Limb (tissue), 2 donors: Measurements from ENCODE around the gene IGF2R.
"Not testable (repeated sequence)": the region's sequence is repeated elsewhere in the genome, so short reads cannot be mapped to it uniquely, and the experiment has no call there.

ENCODE experiments used
- DNase-seq, 2 donors: peaks; one replicate each; pipeline ENCODE4 v3.0.0-alpha.2; 2016; ENCODE audit errors: extremely low spot score in 2 of 2

The IGF2R gene

DNA sequence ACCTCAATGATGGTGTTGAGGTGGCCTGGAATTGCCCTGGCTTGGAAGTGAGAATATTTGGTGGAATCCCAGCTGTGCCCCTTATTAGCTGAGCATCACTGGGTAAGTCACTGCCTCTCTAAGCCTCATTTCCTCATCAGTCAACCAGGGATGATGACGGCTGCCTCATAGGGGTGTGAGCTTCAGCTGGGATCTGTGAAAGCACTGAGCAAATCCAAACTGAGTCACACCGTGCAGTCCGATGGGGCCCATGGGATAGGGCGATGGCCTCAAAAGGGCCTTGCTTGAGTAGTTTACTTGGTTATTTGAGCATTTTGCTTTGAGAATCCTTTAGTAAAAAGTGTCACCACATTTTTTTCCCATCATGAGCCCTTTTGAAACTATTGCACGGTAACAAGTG lies 153.9 kb downstream of the IGF2R start:
- DNase-seq, result no peak

DNA sequence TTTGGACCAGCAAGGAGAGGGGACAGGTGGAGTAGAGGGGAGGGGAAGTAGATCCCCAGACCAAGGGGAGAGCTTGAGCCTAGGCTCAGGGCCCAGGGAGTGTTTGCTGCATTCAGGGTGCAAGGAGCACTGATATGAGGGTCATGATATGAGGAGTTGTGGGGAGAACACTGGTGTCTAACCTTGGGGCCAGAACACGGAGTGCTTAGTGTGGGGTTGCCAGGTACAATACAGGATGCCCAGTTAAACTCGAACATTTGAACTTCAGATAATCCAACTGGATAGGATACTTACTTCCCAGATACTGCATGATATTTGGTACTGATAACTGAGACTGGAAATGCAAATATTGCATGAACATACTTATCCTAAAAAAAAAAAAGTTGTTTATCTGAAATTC lies 155.1 kb downstream of the IGF2R start:
- DNase-seq, result no peak

DNA sequence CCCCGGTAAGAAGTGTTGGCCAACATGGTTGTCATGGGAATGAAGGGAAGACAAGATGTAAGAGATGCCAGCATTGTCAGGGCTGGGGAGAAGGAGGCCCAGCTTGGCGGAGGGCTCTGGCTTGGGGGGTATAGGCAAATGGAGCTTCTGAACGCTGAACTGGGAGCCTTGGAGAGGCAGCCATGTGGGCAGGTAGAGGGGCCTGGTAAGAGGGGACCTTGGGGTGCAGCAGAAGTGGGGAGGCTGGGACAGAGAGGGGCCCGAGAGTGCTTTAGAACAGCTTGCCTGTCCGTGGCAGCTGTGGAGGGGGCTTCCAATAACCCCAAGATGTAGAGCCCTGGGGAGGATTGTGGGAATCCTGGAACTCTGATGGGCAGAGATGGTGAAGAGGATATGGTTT lies 155.7 kb downstream of the IGF2R start:
- DNase-seq, result no peak

DNA sequence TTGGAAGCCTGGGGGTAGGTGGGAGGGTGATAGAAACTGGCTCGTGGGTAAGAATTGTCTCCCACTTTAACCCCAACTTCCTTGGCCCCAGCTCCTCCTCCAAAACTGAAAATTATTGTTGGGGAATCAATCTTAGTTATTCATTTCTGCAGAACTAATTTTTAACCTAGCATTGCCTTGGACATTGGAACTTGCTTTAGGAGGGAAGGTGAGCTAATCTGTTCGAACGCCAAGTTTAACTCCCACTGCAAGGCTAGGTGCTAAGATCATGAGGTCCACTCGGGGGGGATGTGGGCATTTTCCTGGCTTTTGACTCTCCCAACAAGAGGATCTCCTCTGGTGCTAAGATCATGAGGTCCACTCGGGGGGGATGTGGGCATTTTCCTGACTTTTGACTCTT lies 156.2 kb downstream of the IGF2R start:
- not testable (repeated sequence) for DNase-seq

DNA sequence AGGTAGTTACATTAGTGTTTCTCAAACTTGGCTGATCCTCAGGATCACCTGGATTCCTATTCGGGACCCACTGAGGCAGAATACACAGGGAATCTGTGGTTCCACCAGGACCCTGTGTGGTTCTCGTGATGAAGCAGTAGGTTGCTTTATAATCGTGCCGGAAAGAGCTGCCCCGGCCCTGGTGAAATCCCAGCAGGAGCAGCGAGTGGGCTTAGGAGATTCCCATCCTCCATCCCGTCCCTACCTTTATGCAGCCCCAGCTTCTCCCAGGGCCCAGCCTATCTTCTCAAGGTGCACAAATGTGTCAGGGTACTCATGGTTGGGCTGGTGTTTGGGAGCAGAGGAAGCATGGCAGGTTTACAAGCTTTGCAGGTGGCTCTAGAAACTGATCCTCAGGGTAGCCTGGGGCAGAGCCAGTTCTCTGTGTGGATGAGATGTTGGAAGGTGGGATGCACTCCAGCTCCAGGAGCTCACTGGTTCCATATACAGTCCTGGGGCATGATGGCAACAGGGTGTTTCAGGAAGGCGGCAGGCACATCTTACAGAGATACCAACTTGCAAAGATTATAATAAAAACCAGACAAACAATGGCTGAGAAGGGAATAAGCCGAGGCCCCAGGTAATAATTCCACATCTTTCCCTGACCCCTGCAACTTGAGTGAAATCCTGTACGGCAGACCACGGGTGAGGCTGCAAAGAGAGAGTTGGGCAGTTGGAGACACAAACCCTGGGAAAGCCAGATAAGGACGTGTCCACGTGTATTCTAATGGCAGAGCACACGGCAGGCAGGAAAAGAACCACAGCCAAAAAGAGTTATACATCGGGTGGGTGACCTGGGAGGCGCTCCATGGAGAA lies 158.6 kb downstream of the IGF2R start:
- DNase-seq, result no peak

DNA sequence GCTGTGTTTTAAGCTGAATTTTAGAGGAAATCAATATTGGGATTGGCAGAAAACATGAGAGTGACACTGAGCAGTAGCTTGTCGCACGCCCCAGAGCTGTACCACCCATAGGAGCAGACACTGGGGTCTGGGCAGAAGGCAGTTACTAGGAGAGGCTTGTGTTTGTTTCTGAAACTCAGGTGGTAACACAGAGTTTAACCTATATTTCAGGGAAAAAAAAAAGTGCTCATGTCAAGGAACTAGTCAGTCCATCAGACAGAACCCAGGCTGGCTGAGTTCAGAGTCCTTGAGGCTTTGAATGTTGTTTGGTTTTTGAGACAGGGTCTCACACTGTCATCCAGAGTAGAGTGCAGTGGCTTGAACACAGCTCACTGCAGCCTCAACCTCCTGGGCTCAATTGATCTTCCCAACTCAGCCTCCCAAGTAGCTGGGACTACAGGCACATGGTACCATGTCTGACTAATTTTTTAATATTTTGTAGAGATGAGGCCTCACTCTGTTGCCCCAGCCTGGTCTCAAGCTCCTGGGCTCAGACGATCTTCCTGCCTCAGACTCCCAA lies 159.3 kb downstream of the IGF2R start:
- DNase-seq, result no peak

DNA sequence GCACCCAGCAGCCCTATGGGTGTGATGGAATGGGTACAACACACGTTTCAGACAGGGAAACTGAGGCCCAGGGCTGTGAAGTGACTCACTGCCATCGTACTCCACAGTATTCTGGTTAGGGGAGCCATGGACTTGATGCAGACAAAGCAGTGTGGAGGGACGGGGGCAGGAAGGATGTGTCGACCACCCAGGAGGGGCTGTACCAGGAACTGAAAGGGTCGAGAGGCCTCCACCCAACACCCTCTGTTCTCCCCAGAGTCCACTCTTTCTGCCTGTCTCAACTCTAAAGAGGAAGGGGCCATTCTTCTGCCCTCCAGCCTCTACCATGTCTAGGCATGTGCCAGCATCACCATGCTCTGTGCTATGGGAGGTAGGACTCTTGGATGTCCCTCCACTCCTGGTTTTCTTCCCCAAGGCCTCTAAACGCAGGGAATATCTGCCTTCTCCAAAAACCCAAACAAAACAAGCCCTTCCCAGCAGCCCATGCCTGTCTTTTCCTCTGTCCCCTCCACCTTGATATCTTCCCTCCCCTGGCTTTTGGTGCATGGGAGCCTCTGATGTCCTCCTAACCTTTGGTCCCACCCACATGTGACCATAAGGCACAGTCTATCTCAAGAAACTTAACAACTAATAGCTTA lies 160.1 kb downstream of the IGF2R start:
- DNase-seq, result no peak

DNA sequence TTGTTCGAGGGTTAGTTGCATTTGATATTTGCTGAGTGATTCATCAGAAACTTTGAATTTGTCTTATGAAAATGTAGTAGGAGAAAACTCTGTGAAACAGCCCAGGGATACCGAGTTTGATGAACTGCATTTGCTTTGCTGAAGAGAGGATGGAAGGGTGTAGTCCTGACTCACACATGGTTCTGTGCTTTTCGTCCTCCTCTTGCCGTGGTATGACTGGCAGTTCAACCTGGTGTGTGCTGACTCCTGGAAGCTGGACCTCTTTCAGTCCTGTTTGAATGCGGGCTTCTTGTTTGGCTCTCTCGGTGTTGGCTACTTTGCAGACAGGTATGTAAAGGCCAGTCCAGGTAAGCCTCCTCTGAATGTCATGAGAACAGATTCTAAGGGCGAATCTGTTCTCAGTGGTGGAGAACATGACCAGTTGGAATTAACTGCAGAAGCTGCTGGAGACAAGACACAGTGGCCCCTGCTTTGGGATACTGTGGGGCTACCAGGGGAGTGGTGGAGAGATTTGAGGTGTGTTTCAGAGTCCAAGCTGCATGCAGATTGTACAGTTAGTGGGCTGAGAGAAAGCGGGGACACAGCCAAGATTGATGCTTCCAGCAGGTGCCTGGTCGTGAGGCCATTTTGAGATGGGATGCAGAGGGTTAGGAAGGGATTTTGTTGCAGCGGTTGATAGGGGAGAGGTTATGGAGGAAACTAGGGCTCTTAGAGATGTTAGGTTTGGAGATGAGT lies 161.2 kb downstream of the IGF2R start:
- DNase-seq, result no peak

DNA sequence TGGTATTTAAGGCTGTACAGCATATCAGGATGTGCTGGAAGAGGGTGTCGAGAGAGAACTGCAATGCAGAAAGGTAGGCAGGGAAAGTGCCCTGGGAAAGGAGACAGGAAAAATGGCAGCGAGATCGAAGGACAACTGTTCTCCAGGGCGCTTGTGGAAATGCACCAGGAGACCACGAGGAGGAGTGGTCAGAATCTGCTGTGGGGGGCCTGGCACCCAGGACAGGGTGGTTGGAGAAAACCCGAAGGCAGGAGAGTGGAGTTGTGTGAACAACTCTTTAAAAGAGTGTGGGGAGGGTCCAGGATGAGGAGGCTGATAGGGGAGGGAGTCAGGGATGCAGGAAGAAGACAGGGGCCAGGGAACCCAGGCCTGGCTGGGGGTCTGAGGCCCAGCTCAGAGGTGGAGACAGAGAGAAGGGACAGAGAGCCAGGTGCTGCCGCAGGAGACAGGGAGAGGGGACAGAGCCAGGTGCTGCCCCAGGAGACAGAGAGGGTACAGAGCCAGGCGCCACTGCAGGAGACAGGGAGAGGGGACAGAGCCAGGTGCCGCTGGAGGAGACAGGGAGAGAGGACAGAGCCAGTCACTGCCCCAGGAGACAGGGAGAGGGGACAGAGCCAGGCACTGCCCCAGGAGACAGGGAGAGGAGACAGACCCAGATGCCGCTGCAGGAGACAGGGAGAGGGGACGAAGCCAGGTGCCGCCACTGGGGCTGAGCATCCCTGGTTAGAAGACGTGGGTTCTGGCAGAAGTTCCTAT lies 162.0 kb downstream of the IGF2R start:
- no peak for DNase-seq

DNA sequence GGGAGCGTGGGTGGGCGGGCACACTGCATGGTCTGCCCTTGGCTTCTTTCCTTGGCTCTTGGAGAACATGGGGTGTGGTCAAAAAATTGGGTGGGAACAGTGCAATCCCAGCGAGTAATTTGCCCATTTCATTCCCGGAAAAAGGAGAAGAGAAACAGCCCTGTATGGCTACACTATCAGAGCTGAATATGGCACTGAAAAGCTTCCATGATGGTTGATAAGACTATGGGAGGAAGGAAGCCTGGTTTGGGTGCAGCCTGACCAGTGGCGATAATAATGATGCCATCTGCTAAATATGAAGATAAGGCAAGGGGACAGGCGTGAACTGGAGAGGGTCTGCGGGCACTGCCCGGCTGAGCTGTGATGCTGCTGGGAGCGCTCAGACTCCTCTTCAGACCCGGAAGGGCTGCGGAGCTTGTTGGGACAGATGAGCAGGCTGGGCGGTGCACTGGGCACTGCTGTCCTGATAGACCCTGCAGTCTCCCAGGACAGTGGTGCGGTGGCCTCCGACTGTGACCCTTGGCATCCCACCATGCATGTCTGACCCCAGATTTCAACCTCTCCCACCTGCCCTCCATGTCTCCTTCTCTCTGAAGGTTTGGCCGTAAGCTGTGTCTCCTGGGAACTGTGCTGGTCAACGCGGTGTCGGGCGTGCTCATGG lies 162.9 kb downstream of the IGF2R start:
- no peak for DNase-seq

DNA sequence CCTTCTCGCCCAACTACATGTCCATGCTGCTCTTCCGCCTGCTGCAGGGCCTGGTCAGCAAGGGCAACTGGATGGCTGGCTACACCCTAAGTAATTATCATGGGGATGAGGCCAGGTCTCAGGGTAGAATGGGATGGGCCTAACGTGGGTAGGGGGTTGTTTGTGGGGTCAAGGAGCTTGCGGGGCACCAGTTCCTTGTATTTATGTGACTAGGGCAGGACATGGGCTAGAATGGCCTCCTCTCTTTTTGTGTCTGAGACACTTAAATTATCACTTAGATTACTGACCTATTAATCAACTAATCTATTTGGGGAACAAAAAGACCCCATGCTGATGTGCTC lies 163.4 kb downstream of the IGF2R start:
- DNase-seq, result no peak

DNA sequence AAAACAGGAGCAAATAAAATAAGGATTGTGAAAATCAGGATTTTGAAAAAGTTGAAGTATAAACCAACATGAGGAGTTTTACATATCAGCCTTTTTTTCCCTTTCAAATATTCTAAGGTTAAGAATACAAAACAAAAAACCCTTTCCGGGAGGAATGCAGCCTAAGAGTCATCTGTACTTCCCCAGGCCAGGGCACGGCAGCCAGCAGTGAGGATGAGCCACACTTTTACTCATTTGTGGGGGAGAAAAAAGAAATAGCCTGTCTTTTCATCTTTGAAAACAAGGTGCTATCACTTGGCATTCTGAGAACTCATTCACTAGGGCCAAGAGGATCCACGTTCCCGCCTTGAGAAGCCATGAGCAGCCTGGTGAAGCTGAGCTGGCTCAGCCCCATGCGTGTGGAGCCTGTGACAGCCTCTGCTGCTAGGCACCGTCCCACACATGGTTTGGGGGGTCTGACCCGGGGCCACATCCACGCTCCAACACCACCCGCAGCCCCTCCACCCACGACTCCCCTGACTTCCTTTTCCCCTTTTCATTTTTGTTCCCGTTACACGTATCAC lies 164.0 kb downstream of the IGF2R start:
- no peak for DNase-seq

DNA sequence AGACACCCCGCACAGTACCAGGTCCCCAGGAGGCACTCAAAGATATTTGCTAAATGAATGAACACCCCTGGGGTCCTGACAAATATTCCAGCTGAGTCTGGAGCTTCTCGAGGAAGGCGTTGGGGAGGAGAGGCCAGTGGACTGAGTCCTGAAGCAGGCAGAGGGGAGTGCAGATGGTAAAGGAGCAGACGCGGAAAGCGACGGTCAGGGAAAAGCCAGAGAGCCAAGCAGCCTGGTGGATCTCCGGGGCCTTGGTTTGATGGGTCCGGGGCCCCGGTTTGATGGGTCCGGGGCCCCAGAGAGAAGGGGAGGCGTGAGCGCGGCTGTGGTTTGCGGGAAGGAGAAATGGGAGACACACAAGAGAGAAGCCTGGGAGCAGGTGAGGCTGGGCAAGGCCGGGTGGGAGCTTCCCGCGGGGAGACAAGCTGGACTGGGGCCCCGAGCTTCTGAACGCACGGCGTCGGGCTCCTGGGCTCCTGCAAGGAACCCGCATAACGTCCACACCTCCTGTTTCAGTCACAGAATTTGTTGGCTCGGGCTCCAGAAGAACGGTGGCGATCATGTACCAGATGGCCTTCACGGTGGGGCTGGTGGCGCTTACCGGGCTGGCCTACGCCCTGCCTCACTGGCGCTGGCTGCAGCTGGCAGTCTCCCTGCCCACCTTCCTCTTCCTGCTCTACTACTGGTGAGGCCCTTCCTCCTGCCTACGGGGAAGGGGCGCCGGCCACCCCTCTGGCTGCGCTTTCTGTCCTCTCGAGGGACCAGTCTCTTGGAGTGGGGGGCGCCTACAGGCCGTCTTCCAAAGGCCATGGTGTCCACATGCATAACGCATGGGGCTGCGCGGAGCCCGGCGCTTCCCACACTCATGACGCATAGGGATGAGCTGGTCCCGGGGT lies 164.8 kb downstream of the IGF2R start:
- no peak for DNase-seq

DNA sequence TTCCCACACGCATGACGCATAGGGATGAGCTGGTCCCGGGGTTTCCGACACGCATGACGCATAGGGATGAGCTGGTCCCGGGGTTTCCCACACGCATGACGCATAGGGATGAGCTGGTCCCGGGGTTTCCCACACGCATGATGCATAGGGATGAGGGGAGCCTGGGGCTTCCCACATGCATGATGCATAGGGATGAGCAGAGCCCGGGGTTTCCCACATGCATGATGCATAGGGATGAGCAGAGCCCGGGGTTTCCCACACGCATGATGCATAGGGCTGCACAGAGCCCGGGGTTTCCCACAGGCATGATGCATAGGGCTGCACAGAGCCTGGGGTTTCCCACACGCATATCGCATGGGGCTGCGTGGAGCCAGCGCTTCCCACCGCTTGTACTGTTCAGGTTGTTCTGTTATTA lies 165.5 kb downstream of the IGF2R start:
- not testable (repeated sequence) for DNase-seq

DNA sequence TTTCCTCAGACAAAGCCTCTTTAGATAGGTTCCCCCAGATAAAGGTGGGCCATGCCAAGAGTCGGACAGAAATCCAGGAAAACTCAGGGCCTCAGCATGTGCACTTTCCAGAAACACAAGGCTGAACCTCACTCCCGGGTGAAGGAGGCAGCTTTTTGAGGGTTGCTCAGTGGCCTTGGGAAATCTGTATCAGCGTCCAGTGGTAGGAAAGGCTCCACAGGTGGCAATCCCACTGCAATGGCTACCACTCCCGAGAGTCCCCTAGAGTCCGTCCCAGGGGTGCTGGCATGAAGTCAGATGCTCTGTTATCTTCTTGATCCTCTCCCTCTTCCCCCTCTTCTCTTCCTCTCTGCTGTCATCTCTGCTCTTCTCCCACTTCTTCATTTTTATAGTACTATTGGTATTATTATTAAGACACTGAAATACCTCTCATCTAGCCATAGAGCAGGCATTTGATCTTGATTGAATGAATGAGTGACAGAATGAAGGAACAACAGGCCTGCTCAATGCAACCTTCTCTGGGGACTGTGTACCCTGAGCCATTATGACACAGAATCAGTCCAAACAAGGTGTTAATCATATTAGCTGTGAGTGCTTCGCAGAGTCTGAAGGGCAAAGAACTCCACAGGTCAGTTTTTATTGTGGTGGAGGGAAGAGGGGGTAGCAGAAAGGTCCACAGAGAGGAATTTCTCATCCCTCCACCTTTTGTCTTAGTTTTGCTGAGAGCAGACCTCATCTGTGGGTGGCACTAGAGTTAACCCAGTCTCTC lies 166.1 kb downstream of the IGF2R start:
- no peak for DNase-seq

DNA sequence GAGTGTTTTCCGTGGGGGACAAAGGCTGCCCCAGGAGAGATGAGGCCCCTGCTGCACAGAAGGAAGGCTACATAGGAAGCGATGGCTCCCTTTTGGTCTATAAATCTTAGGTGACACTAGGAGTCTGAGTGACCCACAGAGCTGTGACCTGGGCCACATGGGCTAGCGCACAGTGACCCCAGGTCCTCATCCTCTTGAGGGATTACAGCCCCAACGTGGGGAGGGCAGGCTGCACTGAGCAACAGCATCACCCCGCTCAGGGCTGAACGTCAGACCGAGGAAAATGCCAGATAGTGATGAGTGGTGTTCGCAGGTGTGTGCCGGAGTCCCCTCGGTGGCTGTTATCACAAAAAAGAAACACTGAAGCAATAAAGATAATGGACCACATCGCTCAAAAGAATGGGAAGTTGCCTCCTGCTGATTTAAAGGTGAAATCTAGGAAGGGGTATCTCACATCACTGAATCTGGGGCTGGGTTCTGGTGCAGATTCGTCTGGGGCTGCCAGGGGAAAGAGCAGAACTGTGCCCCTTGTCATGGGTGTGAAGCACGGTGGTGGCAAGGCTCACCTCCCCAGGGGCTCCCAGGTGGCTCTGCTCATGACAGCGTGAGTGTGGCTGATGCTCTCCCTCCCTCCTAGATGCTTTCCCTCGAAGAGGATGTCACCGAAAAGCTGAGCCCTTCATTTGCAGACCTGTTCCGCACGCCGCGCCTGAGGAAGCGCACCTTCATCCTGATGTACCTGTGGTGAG lies 167.2 kb downstream of the IGF2R start:
- DNase-seq, result no peak

DNA sequence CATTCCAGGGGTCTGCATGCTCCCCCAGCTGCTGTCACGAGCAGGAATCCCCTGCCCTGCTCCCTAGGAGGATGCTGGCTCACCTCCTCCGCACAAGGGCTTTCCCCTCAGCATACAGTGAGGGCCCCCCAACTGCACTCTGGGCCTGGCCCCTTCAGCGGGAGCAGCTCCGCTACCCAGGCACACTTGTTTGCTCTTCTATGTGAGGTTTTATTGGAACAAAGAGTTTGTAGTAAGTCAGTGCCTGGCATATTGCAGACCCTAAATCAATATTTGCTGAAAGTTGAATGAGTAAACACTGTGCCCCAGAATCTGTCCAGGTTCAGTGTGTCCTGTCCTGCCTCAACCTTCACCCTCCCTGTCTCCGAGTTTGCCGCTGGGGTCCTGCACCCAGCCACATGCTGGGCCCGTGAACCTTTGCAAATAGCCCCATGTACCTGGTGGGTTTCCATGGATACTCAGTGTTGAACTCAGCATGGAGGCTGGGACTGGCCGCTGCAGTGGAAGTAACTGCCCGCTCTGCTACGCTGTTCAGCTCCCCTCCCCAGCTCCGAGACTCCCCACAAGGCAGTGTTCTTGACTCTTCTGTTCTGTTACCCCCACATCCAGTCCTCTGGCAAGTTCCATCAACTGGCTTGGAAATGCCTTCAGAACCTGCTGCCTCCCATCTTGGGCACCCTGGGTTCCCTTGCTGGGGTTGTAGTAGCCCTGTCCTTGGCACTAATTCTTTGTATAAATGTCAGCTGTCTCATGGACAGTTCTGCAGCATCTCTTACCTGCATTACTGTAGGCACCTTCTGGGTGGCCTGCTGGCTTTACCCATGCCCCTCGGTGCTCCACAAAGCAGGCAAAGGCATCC lies 168.5 kb downstream of the IGF2R start:
- DNase-seq, result no peak
